Astrocyte of the hippocampus (primary cell): ENCODE results near the gene ERCC4.
A peak's percentile ranks its signal among the peaks of the same experiment; 100 is the strongest.

Experiments
- DNase-seq: peaks from one replicate; pipeline ENCODE4 v3.0.0; 2011; ENCODE audit warnings: low read depth, low spot score

The ERCC4 gene

DNA sequence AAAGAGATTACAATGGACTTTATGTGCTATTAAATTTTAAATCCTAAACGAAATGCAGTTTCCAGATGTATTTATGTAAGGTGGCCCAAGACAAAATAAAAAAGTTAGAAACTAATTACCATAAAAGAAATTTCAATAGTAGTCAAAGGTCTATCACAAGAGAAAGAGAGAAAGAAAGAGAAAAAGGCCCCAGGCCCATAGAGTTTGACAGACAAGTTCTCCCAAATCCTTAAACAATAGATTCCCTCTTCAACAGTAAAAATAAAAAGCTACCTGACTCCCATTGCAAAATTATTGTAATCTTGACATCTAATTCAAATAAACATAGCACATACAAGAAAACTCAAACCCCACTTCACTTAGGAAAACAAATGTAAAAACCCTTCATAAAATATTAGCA is 8.6 kb upstream of the ERCC4 start:
- DNase-seq = no peak

GRCh38 chr16:13911871-13912270 is 8.1 kb upstream of the ERCC4 start:
- no peak for DNase-seq

DNA sequence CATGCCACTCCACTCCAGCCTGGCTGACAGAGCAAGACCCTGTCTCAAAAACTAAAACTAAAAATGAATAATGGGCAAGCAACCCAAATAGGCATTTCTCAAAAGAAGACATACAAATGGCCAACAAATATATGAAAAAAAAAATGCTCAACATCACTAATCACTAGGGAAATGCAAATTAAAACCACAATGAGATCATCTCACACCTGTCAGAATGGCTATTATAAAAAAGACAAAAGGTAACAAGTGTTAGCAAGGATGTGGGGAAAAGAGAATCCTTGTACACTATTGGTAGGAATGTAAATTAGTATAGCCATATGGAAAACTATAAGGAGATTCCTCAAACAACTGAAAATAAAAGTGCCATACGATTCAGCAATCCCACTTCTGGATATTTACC is 7.1 kb upstream of the ERCC4 start:
- DNase-seq = no peak

DNA sequence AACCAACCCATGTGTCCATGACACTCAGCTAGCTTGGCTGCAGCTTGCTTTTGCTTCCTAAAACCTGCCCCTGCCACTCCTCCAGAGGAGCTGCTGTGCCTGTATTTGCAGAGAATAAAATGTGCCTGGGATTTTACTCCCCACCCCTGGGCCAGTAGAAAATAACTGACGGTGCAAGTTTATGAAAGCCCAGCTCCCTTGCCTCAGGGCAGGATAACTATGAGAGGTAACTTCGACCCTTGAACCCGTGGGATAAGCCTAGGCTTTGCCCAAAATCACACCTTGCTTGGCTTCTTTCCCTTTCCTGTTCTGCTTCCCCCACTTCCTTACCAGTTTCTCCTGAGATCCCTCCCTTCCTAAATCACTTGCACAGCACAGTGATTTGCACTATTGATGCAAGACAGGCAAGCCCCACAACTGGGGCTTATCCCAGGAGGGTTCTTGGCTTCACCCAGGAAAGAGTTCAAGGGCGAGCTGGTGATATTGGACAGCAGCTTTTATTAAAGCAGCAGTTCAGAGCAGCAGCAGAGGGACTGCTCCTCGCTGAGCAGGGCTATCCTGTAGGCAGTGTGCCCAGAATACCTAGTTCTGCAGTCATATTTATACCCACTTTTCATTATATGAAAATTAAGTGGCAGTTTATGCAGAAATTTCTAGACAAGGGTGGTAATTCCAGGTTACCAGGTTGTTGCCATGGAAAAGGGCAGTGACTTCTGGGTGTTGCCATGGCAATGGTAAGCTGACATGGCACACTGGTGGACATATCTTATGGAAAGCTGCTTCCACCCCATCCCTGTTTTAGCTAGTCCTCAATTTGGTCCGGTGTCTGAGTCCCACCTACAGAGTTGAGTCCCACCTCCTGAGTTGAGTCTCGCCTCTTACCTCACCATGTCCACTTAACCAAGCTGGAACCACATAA is 6.3 kb upstream of the ERCC4 start:
- no peak for DNase-seq

- DNase-seq = no peak
Measured at GRCh38 chr16:13915033-13915635, 4.8 kb upstream of the ERCC4 start.

DNA sequence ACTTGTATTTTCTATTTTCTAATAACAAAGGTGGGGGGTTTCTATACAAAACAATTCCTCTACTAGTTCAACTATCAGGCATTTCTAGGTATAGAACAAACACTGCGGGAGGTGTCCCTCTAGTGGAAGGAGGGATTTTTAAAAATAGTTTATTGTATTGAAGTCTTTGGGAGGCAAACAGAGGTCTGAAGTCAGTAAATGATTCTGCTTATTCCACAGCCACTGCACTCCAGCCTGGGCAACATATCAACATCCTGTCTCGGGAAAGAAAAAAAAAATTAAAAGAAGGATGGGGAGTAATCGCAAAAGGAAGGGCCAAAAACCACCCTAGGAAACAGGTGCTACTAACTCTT is 648 bp upstream of the ERCC4 start:
- DNase-seq = peak; percentile 61

- no peak for DNase-seq
Measured at GRCh38 chr16:13920510-13920818, 510 bp downstream of the ERCC4 start.

- no peak for DNase-seq
Measured at GRCh38 chr16:13921328-13921727, 1.4 kb downstream of the ERCC4 start.

- DNase-seq = peak; percentile 75
Measured at GRCh38 chr16:13923703-13924298, 3.8 kb downstream of the ERCC4 start.

DNA sequence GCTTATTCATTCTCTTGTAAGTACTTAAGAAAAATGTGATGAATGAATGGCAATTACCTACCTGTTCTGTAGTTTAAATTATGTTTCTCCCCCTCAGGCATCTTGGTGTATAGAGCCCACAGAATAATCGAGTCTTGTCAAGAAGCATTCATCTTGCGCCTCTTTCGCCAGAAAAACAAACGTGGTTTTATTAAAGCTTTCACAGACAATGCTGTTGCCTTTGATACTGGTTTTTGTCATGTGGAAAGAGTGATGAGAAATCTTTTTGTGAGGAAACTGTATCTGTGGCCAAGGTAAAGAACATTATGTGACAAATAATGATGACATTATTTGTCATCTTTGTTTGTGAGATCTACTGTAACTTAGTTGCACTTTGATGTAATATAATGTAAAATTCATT is 6.5 kb downstream of the ERCC4 start:
- DNase-seq = no peak

DNA sequence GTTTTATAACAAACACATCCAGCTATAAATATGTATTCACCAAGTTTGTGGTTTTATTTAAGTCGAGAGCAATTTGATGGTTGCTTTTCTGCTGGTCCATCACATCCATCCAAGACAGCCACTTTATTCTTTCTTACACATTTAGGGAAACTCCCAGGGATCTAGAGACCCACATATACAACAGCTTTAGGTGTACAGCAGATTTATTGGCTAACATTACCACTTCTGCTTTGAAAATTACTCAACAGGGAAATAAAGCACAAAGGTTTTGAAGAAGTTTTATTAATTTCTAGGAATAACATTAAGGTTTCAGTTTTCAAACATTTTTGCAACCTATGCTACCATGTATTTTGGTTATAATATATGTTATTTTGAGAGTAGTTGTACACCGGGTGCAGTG is 6.9 kb downstream of the ERCC4 start:
- DNase-seq = no peak

DNA sequence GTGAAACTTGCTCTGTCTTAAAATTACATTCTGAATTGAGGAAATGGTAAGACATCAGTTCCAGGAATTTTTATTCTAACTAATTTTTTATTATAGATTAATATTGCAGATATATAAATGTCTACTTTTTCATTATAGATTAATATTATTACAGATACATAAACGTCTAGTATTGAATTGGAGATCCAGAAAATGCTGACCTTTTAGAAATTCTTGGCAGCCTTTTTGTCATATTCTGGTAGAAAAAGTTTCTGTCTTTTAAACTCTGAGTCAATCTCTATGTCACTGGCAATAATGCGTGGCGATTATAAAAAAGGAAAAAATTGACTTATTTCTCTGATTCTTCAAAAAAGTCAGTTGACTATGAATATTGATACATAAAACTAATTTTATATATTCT is 8.7 kb downstream of the ERCC4 start:
- no peak for DNase-seq

DNA sequence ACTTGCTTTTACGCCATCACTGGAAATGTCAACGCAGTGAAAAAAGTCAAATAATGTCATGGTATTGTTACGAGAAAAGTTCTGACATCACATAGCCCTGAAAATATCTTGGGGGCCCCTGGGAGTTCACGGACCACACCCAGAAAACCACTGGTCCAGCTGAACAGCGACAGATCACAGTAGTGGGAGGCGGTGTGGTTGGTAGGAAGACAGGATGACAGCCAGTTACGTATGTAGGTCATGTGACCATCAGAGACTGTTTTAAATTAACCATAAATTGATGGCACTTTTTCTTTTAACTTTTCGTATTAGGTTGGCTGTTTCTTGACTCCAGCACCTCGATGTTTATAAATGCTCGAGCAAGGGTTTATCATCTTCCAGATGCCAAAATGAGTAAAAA is 11.9 kb downstream of the ERCC4 start:
- DNase-seq = no peak

DNA sequence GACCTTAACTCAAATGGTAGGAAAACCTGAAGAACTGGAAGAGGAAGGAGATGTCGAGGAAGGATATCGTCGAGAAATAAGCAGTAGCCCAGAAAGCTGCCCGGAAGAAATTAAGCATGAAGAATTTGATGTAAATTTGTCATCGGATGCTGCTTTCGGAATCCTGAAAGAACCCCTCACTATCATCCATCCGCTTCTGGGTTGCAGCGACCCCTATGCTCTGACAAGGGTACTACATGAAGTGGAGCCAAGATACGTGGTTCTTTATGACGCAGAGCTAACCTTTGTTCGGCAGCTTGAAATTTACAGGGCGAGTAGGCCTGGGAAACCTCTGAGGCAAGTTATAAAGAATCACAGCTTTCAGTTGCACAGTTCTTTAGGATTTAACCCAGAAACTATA is 15.5 kb downstream of the ERCC4 start:
- no peak for DNase-seq

DNA sequence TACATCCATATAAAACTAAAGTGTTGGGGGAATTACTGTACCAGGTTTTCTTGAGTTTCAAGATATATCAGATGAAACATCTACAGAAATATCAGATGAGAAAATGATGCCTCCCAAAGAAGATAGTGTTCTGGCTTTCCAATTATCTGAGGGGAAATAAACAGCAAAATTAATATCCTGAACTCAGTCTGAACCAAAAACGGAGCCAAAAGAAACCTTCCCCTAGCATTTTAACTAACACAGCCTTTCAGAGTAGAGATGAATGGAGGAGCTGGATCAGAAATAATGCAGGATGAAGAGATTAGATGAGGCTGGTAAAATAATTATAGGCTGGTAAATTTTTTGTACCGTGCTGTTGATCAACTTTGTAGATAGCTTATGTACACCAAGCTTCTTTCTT is 16.2 kb downstream of the ERCC4 start:
- no peak for DNase-seq

- no peak for DNase-seq
Measured at GRCh38 chr16:13936596-13937081, 16.7 kb downstream of the ERCC4 start.

- no peak for DNase-seq
Measured at GRCh38 chr16:13937411-13937810, 17.5 kb downstream of the ERCC4 start.

DNA sequence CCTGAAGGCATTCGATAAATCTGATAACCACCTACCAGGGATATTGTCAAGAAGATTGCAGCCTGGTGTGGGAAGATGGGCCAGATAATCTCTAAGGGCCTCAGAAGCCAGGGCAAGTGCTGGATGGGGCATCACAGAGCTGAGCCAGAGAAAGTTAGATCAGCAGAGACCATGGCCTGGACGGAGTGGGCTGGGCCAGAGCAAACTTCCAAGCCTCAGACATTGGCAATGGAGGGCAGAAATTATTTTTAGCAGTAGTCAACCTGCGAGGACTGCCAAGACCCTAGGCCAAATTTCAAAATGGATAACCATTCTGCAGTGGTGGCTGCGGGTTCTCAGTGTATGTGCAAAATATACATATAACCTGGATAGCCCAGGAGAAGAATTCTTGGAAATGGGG is 18.5 kb downstream of the ERCC4 start:
- no peak for DNase-seq

GRCh38 chr16:13939821-13940220 is 19.9 kb downstream of the ERCC4 start:
- no peak for DNase-seq

GRCh38 chr16:13940397-13940933 is 20.5 kb downstream of the ERCC4 start:
- no peak for DNase-seq

DNA sequence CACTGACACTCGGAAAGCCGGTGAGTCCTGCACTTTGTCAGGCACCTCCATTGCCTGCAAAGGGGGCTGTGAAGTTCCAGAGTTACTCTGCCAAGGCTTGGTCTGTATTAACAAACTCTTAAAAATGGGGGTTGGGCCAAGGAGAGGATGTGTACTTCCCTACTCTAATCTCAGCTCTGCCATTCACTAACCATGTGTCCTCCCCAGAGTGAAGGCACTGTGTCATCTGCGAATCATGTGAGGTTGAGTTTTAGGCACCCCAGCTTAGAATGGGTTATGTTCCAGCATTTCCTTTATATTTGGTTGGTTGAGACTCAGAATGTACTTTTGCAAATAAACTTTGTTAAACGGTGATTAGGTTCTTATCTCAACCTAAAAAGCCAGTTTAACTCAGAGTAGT is 24.9 kb downstream of the ERCC4 start:
- no peak for DNase-seq

DNA sequence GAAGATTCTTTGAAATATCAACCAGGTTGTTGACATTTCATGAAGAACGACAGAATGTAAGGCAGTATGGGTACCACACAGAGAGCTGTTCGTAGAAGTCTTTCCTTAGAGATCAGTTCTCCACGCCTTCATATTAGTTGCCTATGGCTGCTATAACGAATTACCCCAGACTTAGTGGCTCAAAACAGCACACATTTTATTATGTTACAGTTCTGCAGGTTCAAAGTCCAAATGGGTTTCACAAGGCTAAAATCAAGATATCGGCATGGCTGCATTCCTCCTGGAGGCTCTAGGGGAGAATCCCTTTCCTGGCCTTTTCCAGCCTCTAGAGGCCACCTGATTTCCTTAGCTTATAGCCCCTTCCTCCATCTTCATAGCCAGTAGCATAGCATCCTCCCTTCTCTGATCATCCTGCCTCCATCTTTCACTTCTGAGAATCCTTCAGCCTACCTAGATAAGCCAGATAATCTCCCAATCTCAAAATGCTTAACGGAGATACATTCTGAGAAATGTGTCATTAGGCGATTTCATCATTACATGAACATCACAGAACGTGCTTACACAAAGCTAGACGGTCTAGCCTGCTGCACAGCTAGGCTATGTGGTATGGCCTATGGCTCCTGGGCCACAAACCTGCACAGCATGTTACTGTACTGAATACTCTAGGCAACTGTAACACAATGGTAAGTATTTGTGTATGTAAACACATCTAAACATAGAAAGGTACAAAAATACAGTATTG is 26.0 kb downstream of the ERCC4 start:
- no peak for DNase-seq
